GM20000 (cell line): ENCODE measurements around the gene RNLS.

Experiments
- DNase-seq: peaks from one replicate; pipeline ENCODE4 v3.0.0; 2012; ENCODE audit warnings: low spot score
- CTCF ChIP-seq: IDR thresholded peaks from 2 replicates; pipeline ENCODE4 v1.5.1; 2012; ENCODE audit warnings: mild to moderate bottlenecking, control low read depth; ENCODE audit errors: extremely low read depth, missing control alignments

The RNLS gene

GRCh38 chr10:88433565-88434186 is 149.4 kb downstream of the RNLS start:
- DNase-seq = no peak
- TF ChIP-seq CTCF = no peak

GRCh38 chr10:88431103-88431502 is 152.0 kb downstream of the RNLS start:
- no peak for DNase-seq

GRCh38 chr10:88428976-88429375 is 154.1 kb downstream of the RNLS start:
- no peak for DNase-seq
- no peak for TF ChIP-seq CTCF

More at GRCh38 chr10:88431103-88431502, 152.0 kb downstream of the RNLS start:
- no peak for TF ChIP-seq CTCF

- no peak for TF ChIP-seq CTCF
- no peak for DNase-seq
These were observed 154.7 kb downstream of the RNLS start for GRCh38 chr10:88428442-88428841.

GRCh38 chr10:88427024-88427423 is 156.1 kb downstream of the RNLS start:
- TF ChIP-seq CTCF = no peak
- DNase-seq = no peak

- no peak for DNase-seq
- no peak for TF ChIP-seq CTCF
These were observed 158.2 kb downstream of the RNLS start for GRCh38 chr10:88424881-88425280.

- no peak for TF ChIP-seq CTCF
- no peak for DNase-seq
These were observed 159.4 kb downstream of the RNLS start for GRCh38 chr10:88423732-88424131.
